ENCODE data around the gene SLC29A3.
"Not testable (repeated sequence)": the region's sequence is repeated elsewhere in the genome, so short reads cannot be mapped to it uniquely, and the experiment has no call there.

SLC29A3 gene

GRCh38 chr10:71319042-71319799 is at the start of gene SLC29A3:
TSS of gene SLC29A3 (plus strand) at chr10:71319259. CDS start at chr10:71319310, 51 bp downstream.
- DNase-seq (ENCODE audit: low spot score), result peak; percentile 83

DNA sequence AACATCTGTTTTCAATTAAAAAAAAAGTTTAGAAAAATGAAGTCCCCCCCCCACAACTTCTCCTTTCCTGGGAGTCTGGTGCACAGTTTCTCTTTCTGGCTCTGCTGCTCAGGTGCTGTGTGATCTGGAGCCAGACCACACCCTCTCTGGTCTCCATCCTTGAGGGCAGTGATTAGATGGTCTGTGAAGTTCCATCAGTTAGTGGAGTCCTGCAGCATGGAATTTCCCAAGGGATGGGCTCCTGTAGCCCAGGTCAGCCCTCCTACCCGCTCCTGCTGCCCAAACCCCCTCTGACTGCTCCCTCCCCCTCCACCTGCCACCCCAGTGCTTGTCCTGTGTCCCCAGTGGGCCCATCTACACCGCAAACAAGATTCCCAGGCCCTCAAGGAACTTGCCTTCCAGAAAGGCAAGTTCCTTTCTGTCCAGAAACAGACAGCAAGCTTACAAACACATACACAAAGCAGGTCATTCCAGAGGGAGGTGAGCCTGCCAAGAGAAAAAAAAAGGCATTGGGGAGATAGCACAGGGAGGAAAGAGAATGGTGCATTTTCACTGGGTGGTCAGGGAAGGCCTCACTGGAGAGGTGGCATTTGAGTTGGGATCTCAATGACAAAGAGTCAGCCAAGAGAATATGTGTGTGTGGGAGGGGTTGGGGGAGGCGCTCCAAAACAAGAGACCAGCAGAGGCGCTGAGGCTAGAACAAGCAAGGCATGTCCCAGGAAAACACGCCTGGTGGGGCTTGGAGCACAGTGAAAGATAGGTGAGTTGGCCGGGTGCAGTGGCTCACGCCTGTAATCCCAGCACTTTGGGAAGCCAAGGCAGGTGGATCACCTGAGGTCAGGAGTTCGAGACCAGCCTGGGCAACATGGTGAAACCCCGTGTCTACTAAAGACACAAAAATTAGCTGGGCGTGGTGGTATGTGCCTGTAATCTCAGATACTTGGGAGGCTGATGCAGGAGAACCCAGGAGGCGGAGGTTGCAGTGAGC is 49.5 kb upstream of the SLC29A3 start:
- DNase-seq (ENCODE audit: low spot score), result no peak

GRCh38 chr10:71270301-71271220 is 48.5 kb upstream of the SLC29A3 start:
- peak; percentile 84 for DNase-seq (ENCODE audit: low spot score)

DNA sequence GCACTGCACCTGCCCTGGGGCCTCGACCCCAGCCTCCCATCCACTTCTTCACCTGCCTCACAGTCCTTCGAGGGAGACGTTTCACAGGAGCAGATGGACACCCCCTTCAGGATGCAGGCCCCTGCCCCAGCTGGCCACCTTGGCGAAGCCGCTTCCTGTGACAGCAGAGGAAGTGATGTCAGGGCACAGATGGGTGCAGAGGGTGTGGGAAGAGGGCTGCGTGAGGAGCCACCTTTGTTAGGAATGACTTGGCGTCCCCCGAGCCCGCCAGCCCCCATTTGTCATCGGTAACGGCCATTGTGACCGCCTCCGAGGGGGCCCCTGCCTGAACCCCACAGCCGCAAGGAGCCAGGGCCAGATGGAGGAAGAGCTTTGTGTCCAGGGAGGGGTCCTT is 47.4 kb upstream of the SLC29A3 start:
- DNase-seq (ENCODE audit: low spot score), result no peak

GRCh38 chr10:71272056-71272771 is 46.8 kb upstream of the SLC29A3 start:
- DNase-seq (ENCODE audit: low spot score), result no peak

DNA sequence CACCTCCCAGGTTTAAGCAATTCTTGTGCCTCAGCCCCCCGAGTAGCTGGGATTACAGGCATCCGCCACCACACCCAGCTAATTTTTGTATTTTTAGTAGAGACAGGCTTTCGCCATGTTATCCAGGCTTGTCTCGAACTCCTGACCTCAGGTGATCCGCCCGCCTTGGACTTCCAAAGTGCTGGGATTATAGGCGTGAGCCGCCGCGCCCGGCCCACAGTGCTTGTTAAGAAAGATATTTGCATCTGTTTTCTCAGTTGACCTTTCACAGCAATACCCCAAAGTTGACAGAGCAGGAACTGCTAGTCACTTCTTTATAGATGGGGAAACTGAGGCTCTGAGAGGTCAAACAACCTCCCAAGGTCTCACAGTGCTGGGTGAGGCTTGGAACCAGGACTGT is 46.1 kb upstream of the SLC29A3 start:
- DNase-seq (ENCODE audit: low spot score), result not testable (repeated sequence)

GRCh38 chr10:71273506-71273905 is 45.6 kb upstream of the SLC29A3 start:
- no peak for DNase-seq (ENCODE audit: low spot score)

DNA sequence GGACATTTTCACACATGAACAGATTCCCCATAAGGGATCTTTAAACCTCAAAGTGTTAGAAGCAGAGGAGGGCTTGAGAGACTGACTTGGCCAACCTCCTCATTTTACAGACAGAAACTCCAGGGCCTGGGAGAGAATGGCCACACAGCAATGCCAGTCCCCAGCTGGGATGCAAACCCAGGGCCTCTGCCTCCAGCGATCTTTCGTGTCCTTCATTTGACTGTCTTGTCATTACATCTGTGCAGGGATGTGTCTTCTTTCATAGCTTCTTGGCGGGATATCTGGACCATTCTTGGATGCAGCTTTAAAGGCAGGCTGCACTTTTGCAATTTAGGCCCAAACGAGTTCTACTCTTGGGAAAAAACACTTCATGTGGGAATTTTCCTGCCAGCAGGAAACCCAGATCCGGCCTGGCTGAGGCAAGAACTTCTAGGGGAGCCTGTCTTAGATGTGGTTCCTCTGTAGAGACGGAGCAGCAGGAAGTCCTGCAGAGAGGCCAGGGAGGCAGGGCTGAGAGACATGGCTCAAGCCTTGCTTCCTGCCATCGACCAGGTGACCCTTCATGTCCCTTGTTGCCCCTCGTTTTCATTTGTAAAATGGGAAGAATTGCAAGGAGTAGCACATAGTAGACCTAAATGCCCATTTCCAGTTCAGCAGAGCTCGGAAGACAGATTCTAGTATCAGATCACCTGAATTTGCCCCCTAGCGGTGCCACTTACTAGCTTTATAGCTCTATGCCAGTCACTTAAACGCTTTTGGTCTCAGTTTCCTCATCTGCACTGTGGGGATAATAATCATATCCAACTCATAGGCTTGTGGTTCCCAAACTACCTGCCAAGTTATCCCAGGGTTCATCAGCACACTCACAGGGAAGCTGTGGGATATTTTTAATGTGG is 43.9 kb upstream of the SLC29A3 start:
- DNase-seq (ENCODE audit: low spot score), result no peak

DNA sequence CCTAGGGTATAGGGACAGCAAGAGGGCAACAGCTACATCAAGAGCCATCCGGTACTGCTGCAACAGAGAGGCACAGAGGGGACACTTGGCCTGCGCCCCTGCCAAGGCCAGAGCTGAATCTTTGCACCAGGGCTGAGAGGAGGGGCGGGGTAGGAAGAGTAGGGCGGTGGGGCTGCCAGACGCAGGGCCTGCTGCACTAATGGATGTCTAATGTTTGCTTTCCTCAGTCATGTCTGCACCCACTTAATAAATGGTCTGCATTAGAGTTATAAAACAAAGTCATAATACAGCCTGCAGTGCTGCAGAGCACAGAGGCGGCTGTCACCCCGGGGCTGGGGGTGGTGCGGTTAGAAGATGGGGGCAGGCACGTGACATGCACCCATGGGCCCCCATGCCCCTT is 42.2 kb upstream of the SLC29A3 start:
- no peak for DNase-seq (ENCODE audit: low spot score)

- no peak for DNase-seq (ENCODE audit: low spot score)
Observed at GRCh38 chr10:71277914-71278665, 41.0 kb upstream of the SLC29A3 start.

- DNase-seq (ENCODE audit: low spot score), result no peak
Observed at GRCh38 chr10:71278691-71279588, 40.1 kb upstream of the SLC29A3 start.

DNA sequence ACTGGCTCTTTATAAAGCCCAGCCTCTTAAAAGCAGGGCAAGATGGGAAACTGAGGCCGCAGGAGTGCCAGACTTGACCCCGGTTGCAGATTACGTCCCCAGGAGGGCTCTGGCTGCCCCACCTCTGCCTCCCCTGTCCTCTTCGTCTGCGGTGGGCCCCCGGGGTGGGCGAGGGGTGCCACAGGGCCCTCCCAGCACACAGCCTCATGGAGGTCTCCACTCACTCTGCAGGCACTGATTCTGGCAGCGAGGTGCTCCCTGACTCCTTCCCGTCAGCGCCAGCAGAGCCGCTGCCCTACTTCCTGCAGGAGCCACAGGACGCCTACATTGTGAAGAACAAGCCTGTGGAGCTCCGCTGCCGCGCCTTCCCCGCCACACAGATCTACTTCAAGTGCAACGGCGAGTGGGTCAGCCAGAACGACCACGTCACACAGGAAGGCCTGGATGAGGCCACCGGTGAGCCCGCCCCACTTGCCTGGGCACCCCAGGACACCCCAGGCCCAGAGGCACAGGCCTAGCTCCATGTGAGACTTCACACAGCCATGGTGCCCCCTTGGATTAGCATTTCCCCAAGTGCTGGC is 39.4 kb upstream of the SLC29A3 start:
- DNase-seq (ENCODE audit: low spot score), result no peak

DNA sequence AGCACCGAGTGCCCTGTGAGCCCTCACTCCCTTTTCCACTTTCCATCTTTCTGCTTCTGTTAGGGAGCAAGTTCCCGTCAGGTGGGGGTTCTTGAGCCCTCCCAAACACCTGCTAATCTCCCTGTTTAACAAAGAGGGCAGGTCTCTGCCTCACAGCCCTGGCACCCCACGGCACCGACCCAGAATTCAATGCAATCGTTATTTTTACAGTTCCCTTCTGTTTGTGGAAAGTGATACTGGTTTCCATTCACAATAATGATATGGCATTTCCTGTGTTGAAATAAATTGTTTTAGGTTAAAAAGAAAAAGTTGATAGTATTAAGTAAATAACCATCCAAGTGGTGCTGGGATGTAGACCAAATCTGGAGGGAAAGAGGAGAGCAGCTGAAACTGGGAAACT is 38.8 kb upstream of the SLC29A3 start:
- DNase-seq (ENCODE audit: low spot score), result no peak

- DNase-seq (ENCODE audit: low spot score), result no peak
Observed at GRCh38 chr10:71280825-71281224, 38.2 kb upstream of the SLC29A3 start.

DNA sequence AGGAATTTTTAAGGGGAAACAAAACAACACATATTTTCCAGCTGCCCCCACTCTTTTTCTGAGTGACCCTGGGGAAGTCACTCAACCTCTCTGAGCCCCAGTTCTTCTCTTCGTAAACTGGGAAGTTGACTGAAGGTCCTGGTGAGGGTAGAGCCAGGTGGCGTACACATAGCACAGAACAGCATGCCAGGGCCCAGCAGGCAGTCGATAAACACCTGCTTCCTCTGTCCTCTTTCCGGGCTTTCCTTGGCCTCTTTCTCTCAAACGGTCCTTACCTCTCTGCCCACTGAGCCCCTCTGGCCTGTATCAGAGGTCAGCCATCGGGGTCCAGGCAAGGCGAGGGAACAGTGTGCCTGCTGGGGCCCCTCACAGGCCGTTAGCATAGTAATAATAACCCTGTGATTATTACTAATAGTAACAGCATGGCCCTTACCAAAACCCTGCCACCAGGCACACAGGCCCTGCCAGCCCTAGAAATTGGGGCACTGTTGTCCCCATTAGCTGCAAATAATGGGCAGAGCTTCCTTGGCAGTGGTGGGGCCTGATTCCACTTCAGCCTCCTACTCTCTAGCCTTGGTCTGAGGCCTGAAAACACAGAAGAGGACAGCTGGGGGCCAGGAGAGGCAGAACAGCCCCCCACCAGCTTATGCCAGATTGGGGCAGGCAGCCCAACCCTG is 37.3 kb upstream of the SLC29A3 start:
- no peak for DNase-seq (ENCODE audit: low spot score)

DNA sequence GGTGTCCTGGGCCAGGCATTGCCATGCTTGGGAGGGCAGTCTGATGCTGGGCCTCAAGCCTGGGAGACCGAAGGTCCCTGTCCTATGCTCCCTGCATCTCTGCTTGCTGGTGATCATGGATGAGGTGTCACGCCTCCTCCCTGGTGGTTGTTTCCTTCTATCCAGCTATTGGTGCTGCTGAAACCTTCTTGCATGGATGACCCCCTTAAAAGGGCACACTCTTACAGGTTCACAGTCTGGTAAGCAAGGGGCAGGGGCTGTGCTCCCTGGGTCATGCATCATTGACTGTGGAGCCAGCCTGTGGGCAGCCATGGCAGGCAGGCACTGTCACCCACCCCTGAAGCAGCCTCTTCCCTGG is 36.8 kb upstream of the SLC29A3 start:
- DNase-seq (ENCODE audit: low spot score), result no peak

- DNase-seq (ENCODE audit: low spot score), result no peak
Observed at GRCh38 chr10:71283410-71283809, 35.6 kb upstream of the SLC29A3 start.

DNA sequence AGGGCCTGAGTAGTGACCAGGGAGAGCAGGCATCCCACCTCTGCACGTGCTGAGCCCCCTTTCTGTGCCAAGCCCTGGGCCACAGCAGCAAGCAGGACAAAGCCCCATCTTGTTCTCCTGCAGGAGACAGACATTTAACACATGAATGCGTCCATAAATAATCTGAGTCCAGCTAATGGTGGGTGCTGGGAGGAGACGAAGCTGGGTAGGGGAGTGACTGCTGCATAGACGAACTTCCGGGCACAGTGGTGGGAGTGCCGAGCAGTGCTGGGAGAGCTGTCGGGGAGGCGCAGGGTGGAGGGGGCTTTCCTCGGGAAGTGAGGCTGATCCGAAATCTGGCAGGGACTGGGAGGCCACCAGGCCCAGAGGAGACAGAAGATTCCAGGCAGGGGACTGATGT is 35.2 kb upstream of the SLC29A3 start:
- no peak for DNase-seq (ENCODE audit: low spot score)
